HAP-1 (cell line): ENCODE data around the gene ZDHHC12.
"Not testable (repeated sequence)": the region's sequence is repeated elsewhere in the genome, so short reads cannot be mapped to it uniquely, and the experiment has no call there.

Experiments used
- DNase-seq, 2 experiments: peaks; one replicate each; pipeline ENCODE4 v3.0.0-alpha.2; 2016 to 2020; ENCODE audit warnings: low spot score in 2 of 2
- H3K27me3 ChIP-seq: fragments of 250-450 bp; sonication (Bioruptor Pico); 2 replicates; pipeline ENCODE4 v1.5.1; 2020; ENCODE audit warnings: low read depth, mild to moderate bottlenecking, moderate library complexity
- H3K36me3 ChIP-seq: fragments of 250-450 bp; sonication (Bioruptor Pico); replicated peaks from 2 replicates; pipeline ENCODE4 v1.5.1; 2020; ENCODE audit warnings: mild to moderate bottlenecking
- H3K4me1 ChIP-seq: fragments of 250-450 bp; sonication (Bioruptor Pico); 2 replicates; pipeline ENCODE4 v1.5.1; 2020; ENCODE audit warnings: mild to moderate bottlenecking
- H3K4me3 ChIP-seq: fragments of 250-450 bp; sonication (Bioruptor Pico); 2 replicates; pipeline ENCODE4 v1.5.1; 2020; ENCODE audit warnings: mild to moderate bottlenecking, moderate library complexity
- H3K9me3 ChIP-seq: fragments of 250-450 bp; sonication (Bioruptor Pico); 2 replicates; pipeline ENCODE4 v1.5.1; 2020; ENCODE audit warnings: mild to moderate bottlenecking, moderate library complexity
- in situ Hi-C: fragments of 300-500 bp; cut with MboI; formaldehyde crosslinking; loops from 3 replicates; pipeline ENCODE4 v1.14.3; 2020; ENCODE audit warnings: low sequenced_read_pairs, inconsistent platforms, mixed read lengths

The ZDHHC12 gene

GRCh38 chr9:128712451-128713410 is 11.2 kb downstream of the ZDHHC12 start:
- H3K9me3 ChIP-seq, result no peaks in the 10 kb centered on the region
- DNase-seq, result no peak
- no peaks in the 10 kb centered on the region for H3K27me3 ChIP-seq
- H3K36me3 ChIP-seq, result peaks cover 49% of the 10 kb centered on the region
- in situ Hi-C loops, result no loop called here
- no peaks in the 10 kb centered on the region for H3K4me1 ChIP-seq
- no peak overlapping the region for H3K4me3 ChIP-seq

- in situ Hi-C loops, result no loop called here
- H3K4me1 ChIP-seq, result peaks cover 3% of the 10 kb centered on the region
- no peak overlapping the region for H3K4me3 ChIP-seq
- no peak for DNase-seq
- H3K27me3 ChIP-seq, result no peaks in the 10 kb centered on the region
- H3K9me3 ChIP-seq, result no peaks in the 10 kb centered on the region
- H3K36me3 ChIP-seq, result peaks cover 39% of the 10 kb centered on the region
Measured at GRCh38 chr9:128707446-128707845, 16.5 kb downstream of the ZDHHC12 start.

- peaks cover 3% of the 10 kb centered on the region for H3K4me1 ChIP-seq
- in situ Hi-C loops, result no loop called here
- no peaks in the 10 kb centered on the region for H3K9me3 ChIP-seq
- DNase-seq, result no peak
- peaks cover 33% of the 10 kb centered on the region for H3K36me3 ChIP-seq
- H3K4me3 ChIP-seq, result no peak overlapping the region
- no peaks in the 10 kb centered on the region for H3K27me3 ChIP-seq
Measured at GRCh38 chr9:128706671-128707381, 17.1 kb downstream of the ZDHHC12 start.

- Histone ChIP-seq H3K4me3 (no peak overlapping the region), H3K27me3 (no peaks in the 10 kb centered on the region), H3K4me1 (peaks cover 3% of the 10 kb centered on the region), H3K36me3 (peaks cover 30% of the 10 kb centered on the region), H3K9me3 (no peaks in the 10 kb centered on the region)
- in situ Hi-C loops, result no loop called here
- no peak for DNase-seq
Measured at GRCh38 chr9:128706045-128706444, 17.9 kb downstream of the ZDHHC12 start.

- no peak for DNase-seq
- Histone ChIP-seq H3K27me3 (no peaks in the 10 kb centered on the region), H3K9me3 (no peaks in the 10 kb centered on the region), H3K4me3 (no peak overlapping the region), H3K36me3 (peaks cover 30% of the 10 kb centered on the region), H3K4me1 (peaks cover 3% of the 10 kb centered on the region)
- in situ Hi-C loops, result no loop called here
Measured at GRCh38 chr9:128705051-128705965, 18.6 kb downstream of the ZDHHC12 start.

GRCh38 chr9:128704356-128704670 is 19.6 kb downstream of the ZDHHC12 start:
- in situ Hi-C loops, result no loop called here
- no peak for DNase-seq
- peak overlapping the region; percentile 87 for H3K4me3 ChIP-seq

GRCh38 chr9:128703616-128704355 is 20.1 kb downstream of the ZDHHC12 start:
- Histone ChIP-seq H3K4me1 (peaks cover 3% of the 10 kb centered on the region), H3K36me3 (peaks cover 29% of the 10 kb centered on the region), H3K27me3 (no peaks in the 10 kb centered on the region), H3K9me3 (no peaks in the 10 kb centered on the region), H3K4me3 (peak overlapping the region; percentile 87)
- DNase-seq, result no peak
- in situ Hi-C loops, result no loop called here

More at GRCh38 chr9:128704356-128704670, 19.6 kb downstream of the ZDHHC12 start:
- Histone ChIP-seq H3K4me1 (peaks cover 3% of the 10 kb centered on the region), H3K9me3 (no peaks in the 10 kb centered on the region), H3K36me3 (peaks cover 30% of the 10 kb centered on the region), H3K27me3 (no peaks in the 10 kb centered on the region)

- peak overlapping the region; percentile 87 for H3K4me3 ChIP-seq
- no peaks in the 10 kb centered on the region for H3K27me3 ChIP-seq
- in situ Hi-C loops, result no loop called here
- H3K36me3 ChIP-seq, result peaks cover 25% of the 10 kb centered on the region
- H3K4me1 ChIP-seq, result peaks cover 3% of the 10 kb centered on the region
- DNase-seq, result peak; percentile 45 to 77
- H3K9me3 ChIP-seq, result no peaks in the 10 kb centered on the region
Measured at GRCh38 chr9:128702949-128703615, 20.8 kb downstream of the ZDHHC12 start.

- H3K27me3 ChIP-seq, result no peaks in the 10 kb centered on the region
- peaks cover 3% of the 10 kb centered on the region for H3K4me1 ChIP-seq
- peak within 1 kb of the TSS; percentile 87 for H3K4me3 ChIP-seq
- no peaks in the 10 kb centered on the region for H3K9me3 ChIP-seq
- peaks cover 21% of the 10 kb centered on the region for H3K36me3 ChIP-seq
- DNase-seq, result peak; percentile 75 to 97
- in situ Hi-C loops, result no loop called here
Measured at GRCh38 chr9:128702445-128702948, 21.4 kb downstream of the ZDHHC12 start, which contains the start of gene PKN3. TSS of gene PKN3 (plus strand) at chr9:128702503. CDS start at chr9:128702916, 413 bp downstream.

- Histone ChIP-seq H3K4me1 (peaks cover 3% of the 10 kb centered on the region), H3K9me3 (no peaks in the 10 kb centered on the region), H3K27me3 (no peaks in the 10 kb centered on the region), H3K4me3 (no peak overlapping the region), H3K36me3 (peaks cover 21% of the 10 kb centered on the region)
- DNase-seq, result no peak
- in situ Hi-C loops, result no loop called here
Measured at GRCh38 chr9:128701227-128701854, 22.6 kb downstream of the ZDHHC12 start.

GRCh38 chr9:128699096-128699795 is 24.7 kb downstream of the ZDHHC12 start:
- H3K4me1 ChIP-seq, result not testable (repeated sequence)

More at GRCh38 chr9:128699096-128699795, 24.7 kb downstream of the ZDHHC12 start:
- H3K4me3 ChIP-seq, H3K9me3 ChIP-seq, in situ Hi-C loops, DNase-seq, H3K27me3 ChIP-seq: not testable (repeated sequence)
- H3K36me3 ChIP-seq, result peaks cover 30% of the 10 kb centered on the region
